GM20431 (cell line): ENCODE data around the gene NUDT3.
"Not testable (repeated sequence)": the region's sequence is repeated elsewhere in the genome, so short reads cannot be mapped to it uniquely, and the experiment has no call there.

ENCODE experiments used
- in situ Hi-C: fragments of 300-500 bp; cut with MseI, MboI; formaldehyde crosslinking; loops from one replicate; pipeline ENCODE4 v1.15.0; 2020; ENCODE audit warnings: low sequenced_read_pairs; ENCODE audit not compliant: unreplicated experiment

NUDT3 gene

GRCh38 chr6:34374069-34374468, 18.4 kb downstream of the NUDT3 start:
- in situ Hi-C loops, result no loop called here

GRCh38 chr6:34373511-34373910, 19.0 kb downstream of the NUDT3 start:
- in situ Hi-C loops, result no loop called here

- in situ Hi-C loops, result not testable (repeated sequence)
Measured at GRCh38 chr6:34371865-34372264, 20.6 kb downstream of the NUDT3 start.

GRCh38 chr6:34370361-34370760, 22.1 kb downstream of the NUDT3 start:
- in situ Hi-C loops, result no loop called here

GRCh38 chr6:34369385-34369784, 23.1 kb downstream of the NUDT3 start:
- in situ Hi-C loops, result no loop called here

GRCh38 chr6:34366639-34366921, 25.9 kb downstream of the NUDT3 start:
- in situ Hi-C loops, result no loop called here

- in situ Hi-C loops, result not testable (repeated sequence)
Measured at GRCh38 chr6:34365781-34366638, 26.5 kb downstream of the NUDT3 start.

GRCh38 chr6:34363681-34364075, 28.8 kb downstream of the NUDT3 start:
- in situ Hi-C loops, result not testable (repeated sequence)

- in situ Hi-C loops, result no loop called here
Measured at GRCh38 chr6:34362909-34363680, 29.4 kb downstream of the NUDT3 start.

GRCh38 chr6:34362176-34362575, 30.3 kb downstream of the NUDT3 start:
- in situ Hi-C loops, result no loop called here

GRCh38 chr6:34360556-34360955, 31.9 kb downstream of the NUDT3 start:
- in situ Hi-C loops, result no loop called here

GRCh38 chr6:34359418-34360158, 32.9 kb downstream of the NUDT3 start:
- in situ Hi-C loops, result no loop called here

- in situ Hi-C loops, result no loop called here
Measured at GRCh38 chr6:34358389-34358905, 34.0 kb downstream of the NUDT3 start.

- in situ Hi-C loops, result no loop called here
Measured at GRCh38 chr6:34357937-34358336, 34.5 kb downstream of the NUDT3 start.

GRCh38 chr6:34355889-34356288, 36.6 kb downstream of the NUDT3 start:
- in situ Hi-C loops, result no loop called here

- in situ Hi-C loops, result not testable (repeated sequence)
Measured at GRCh38 chr6:34354230-34354629, 38.2 kb downstream of the NUDT3 start.

GRCh38 chr6:34353530-34353929, 38.9 kb downstream of the NUDT3 start:
- in situ Hi-C loops, result not testable (repeated sequence)

GRCh38 chr6:34352305-34352937, 40.0 kb downstream of the NUDT3 start:
- in situ Hi-C loops, result no loop called here

- in situ Hi-C loops, result no loop called here
Measured at GRCh38 chr6:34350934-34351217, 41.6 kb downstream of the NUDT3 start.

GRCh38 chr6:34350137-34350933, 42.1 kb downstream of the NUDT3 start:
- in situ Hi-C loops, result no loop called here
